LoVo (cell line): ENCODE data around the gene BMPR1A.
"Not testable (repeated sequence)": the region's sequence is repeated elsewhere in the genome, so short reads cannot be mapped to it uniquely, and the experiment has no call there.

ENCODE experiments used
- DNase-seq: peaks from one replicate; pipeline ENCODE4 v3.0.0-alpha.2; 2016; ENCODE audit warnings: low spot score

Gene BMPR1A

GRCh38 chr10:86849181-86849894 lies 92.9 kb downstream of the BMPR1A start:
- no peak for DNase-seq

- no peak for DNase-seq
Observed at GRCh38 chr10:86850481-86850880, 94.1 kb downstream of the BMPR1A start.

- DNase-seq: no peak
Observed at GRCh38 chr10:86851328-86852207, 95.1 kb downstream of the BMPR1A start.

GRCh38 chr10:86853582-86853981 lies 97.2 kb downstream of the BMPR1A start:
- DNase-seq: not testable (repeated sequence)

GRCh38 chr10:86855513-86855912 lies 99.1 kb downstream of the BMPR1A start:
- no peak for DNase-seq

- no peak for DNase-seq
Observed at GRCh38 chr10:86856156-86856555, 99.7 kb downstream of the BMPR1A start.

GRCh38 chr10:86857128-86857721 lies 100.8 kb downstream of the BMPR1A start:
- no peak for DNase-seq

GRCh38 chr10:86858011-86858410 lies 101.6 kb downstream of the BMPR1A start:
- no peak for DNase-seq

GRCh38 chr10:86861351-86861750 lies 104.9 kb downstream of the BMPR1A start:
- no peak for DNase-seq

GRCh38 chr10:86862373-86862772 lies 106.0 kb downstream of the BMPR1A start:
- DNase-seq: no peak

- DNase-seq: peak; percentile 5
Observed at GRCh38 chr10:86862786-86863483, 106.5 kb downstream of the BMPR1A start.

- DNase-seq: no peak
Observed at GRCh38 chr10:86863484-86863842, 107.0 kb downstream of the BMPR1A start.

GRCh38 chr10:86865011-86865811 lies 108.8 kb downstream of the BMPR1A start:
- peak; percentile 11 for DNase-seq

- DNase-seq: no peak
Observed at GRCh38 chr10:86867149-86867548, 110.7 kb downstream of the BMPR1A start.

- no peak for DNase-seq
Observed at GRCh38 chr10:86868353-86868752, 111.9 kb downstream of the BMPR1A start.

GRCh38 chr10:86870679-86871078 lies 114.3 kb downstream of the BMPR1A start:
- no peak for DNase-seq

- no peak for DNase-seq
Observed at GRCh38 chr10:86871563-86872183, 115.3 kb downstream of the BMPR1A start.

- no peak for DNase-seq
Observed at GRCh38 chr10:86872757-86873156, 116.3 kb downstream of the BMPR1A start.

GRCh38 chr10:86876748-86877147 lies 120.3 kb downstream of the BMPR1A start:
- no peak for DNase-seq

GRCh38 chr10:86878983-86879713 lies 122.7 kb downstream of the BMPR1A start:
- no peak for DNase-seq
